Astrocyte (in vitro differentiated cells and primary cell): ENCODE data around the gene GET4.
"Not testable (repeated sequence)": the region's sequence is repeated elsewhere in the genome, so short reads cannot be mapped to it uniquely, and the experiment has no call there.

ENCODE experiments used
- EZH2 ChIP-seq: IDR thresholded peaks from 2 replicates; pipeline ENCODE4 v1.6.1; 2012; ENCODE audit warnings: mild to moderate bottlenecking, low read length, inconsistent platforms; ENCODE audit not compliant: insufficient read depth
- TF ChIP-seq, protein P1 (sequence below): IDR thresholded peaks from 2 replicates; pipeline ENCODE4 v1.5.1; 2011; ENCODE audit warnings: low read depth, mild to moderate bottlenecking, inconsistent platforms, low read length, moderate library complexity; ENCODE audit not compliant: insufficient read depth

DNA sequence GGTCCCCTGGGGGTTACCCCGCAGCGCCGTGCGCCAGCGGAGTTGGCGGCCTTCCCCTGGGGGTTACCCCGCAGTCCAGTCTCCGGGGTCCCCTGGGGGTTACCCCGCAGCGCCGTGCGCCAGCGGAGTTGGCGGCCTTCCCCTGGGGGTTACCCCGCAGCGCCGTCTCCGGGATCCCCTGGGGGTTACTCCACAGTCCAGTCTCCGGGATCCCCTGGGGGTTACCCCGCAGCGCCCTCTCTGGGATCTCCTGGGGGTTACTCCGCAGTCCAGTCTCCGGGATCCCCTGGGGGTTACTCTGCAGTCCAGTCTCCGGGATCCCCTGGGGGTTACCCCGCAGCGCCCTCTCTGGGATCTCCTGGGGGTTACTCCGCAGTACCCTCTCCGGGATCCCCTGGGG lies 28.6 kb upstream of the GET4 start:
- TF ChIP-seq, protein P1, sequence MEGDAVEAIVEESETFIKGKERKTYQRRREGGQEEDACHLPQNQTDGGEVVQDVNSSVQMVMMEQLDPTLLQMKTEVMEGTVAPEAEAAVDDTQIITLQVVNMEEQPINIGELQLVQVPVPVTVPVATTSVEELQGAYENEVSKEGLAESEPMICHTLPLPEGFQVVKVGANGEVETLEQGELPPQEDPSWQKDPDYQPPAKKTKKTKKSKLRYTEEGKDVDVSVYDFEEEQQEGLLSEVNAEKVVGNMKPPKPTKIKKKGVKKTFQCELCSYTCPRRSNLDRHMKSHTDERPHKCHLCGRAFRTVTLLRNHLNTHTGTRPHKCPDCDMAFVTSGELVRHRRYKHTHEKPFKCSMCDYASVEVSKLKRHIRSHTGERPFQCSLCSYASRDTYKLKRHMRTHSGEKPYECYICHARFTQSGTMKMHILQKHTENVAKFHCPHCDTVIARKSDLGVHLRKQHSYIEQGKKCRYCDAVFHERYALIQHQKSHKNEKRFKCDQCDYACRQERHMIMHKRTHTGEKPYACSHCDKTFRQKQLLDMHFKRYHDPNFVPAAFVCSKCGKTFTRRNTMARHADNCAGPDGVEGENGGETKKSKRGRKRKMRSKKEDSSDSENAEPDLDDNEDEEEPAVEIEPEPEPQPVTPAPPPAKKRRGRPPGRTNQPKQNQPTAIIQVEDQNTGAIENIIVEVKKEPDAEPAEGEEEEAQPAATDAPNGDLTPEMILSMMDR, result not testable (repeated sequence)
- not testable (repeated sequence) for TF ChIP-seq EZH2
